Measurements from ENCODE around the gene TUBB4A. TPM values are rescaled to one million over a fixed set of nuclear protein-coding genes. Genes with fewer than 3 reads are reported as not detected.

TUBB4A gene
- total and polyA plus RNA-seq, 9 of the 15 experiments (the other 6 are each of a cell fraction or from before 2014, with no cell fraction given), result 0.14 to 7.0 (median 0.75) TPM

- TF ChIP-seq PHF20 (IDR thresholded peaks at IDR 0.05; ENCODE audit: partially characterized antibody) (no peak), TSC22D4 (tag; IDR thresholded peaks at IDR 0.05) (no peak), RB1 (IDR thresholded peaks at IDR 0.05; ENCODE audit: low read depth) (no peak), FIP1L1 (IDR thresholded peaks at IDR 0.05; ENCODE audit: low read depth, low read length, poor library complexity, severe bottlenecking) (no peak), E2F6 (IDR thresholded peaks at IDR 0.05; ENCODE audit: borderline replicate concordance in 1 of 2, extremely low read depth in 1 of 2, insufficient read depth in 1 of 2, insufficient read length in 1 of 2, low read depth in 1 of 2, low read length in 1 of 2, poor library complexity in 1 of 2, severe bottlenecking in 1 of 2) (peak; percentile 73 to 74), RAD21 (CRISPR knock-in tag; conservative IDR thresholded peaks at IDR 0.05 in 1 of 2, IDR thresholded peaks at IDR 0.05 in 1 of 2) (no peak), CHAMP1 (IDR thresholded peaks at IDR 0.05) (no peak), ESRRB (CRISPR knock-in tag; IDR thresholded peaks at IDR 0.05; ENCODE audit: borderline replicate concordance) (no peak), MGA (IDR thresholded peaks at IDR 0.05) (peak; percentile 80), ZNF274 (IDR thresholded peaks at IDR 0.05; ENCODE audit: borderline replicate concordance, low read depth, low read length) (no peak)
Observed at GRCh38 chr19:6521718-6522646, 19.9 kb upstream of the TUBB4A start (continued).
